Measurements from ENCODE around the gene SLC39A8.

The SLC39A8 gene

DNA sequence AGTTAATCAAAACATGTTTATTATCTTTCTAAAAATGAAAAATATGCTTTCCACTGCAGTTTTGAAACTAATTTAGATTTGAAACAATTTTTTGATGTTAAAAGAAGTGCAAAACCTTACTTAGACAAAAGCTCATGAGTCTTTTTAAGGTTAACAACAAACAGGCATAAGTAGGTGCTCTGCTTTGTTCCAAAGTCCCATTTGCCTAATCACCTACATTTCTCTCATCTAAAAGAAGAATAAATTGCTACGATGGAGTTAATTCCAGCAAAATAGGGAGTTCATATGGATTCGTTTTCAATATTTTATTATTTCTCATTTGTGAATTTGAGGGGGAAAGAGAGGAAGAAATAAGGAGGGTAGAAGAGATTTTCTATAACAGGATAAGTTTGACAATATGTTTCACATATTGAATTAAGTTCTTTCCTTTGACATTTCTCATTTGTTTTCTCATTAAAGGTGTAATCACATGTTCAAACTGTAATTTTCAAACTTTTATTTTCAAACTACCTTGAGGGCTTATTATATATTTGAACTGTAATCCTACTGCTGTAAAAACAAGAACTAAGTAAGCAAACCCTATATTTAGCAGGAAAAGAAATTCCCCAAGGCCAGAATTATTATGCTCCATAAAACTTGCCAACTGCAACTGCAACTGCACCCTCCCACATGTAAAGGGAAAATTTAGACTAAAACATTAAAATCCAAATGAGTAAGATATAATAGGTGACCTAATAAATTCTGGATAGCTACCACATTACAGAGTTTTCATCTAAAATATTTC, 9.6 kb upstream of the SLC39A8 start:
- Histone ChIP-seq H3K27ac (ENCODE audit: low read depth, low read length) (no peak overlapping the region), H3K4me3 (ENCODE audit: low read length) (no peak overlapping the region), H3K4me1 (ENCODE audit: control insufficient read depth, insufficient read depth, low read length) (no peaks in the 10 kb centered on the region), H3K27me3 (ENCODE audit: control insufficient read depth, insufficient read depth, low read length) (no peaks in the 10 kb centered on the region), H3K9ac (ENCODE audit: low read length) (no peak overlapping the region), H3K36me3 (ENCODE audit: control insufficient read depth, insufficient read depth, low read length) (no peaks in the 10 kb centered on the region)

DNA sequence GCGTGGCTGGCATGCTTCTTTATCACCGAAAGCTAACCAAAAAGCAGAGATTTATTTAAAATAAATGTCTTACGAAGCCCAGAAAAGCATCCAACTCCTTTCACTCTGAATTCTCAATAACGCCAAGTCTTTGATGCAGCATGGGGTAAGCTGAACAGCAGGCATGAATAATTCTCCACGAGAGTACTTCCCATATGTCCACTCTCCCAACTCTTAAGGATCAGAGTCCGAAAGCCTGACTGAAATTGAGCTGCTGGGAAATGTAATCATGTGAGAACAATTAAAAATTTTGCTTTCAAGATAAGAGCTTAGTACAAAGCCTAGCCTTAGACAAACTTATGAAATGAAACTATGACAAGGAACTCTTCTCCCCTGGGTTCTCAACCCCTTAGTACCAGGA, 7.5 kb upstream of the SLC39A8 start:
- Histone ChIP-seq H3K36me3 (ENCODE audit: control insufficient read depth, insufficient read depth, low read length) (no peaks in the 10 kb centered on the region), H3K4me3 (ENCODE audit: low read length) (peak overlapping the region; percentile 55), H3K4me1 (ENCODE audit: control insufficient read depth, insufficient read depth, low read length) (no peaks in the 10 kb centered on the region), H3K27ac (ENCODE audit: low read depth, low read length) (no peak overlapping the region), H3K9ac (ENCODE audit: low read length) (no peak overlapping the region), H3K27me3 (ENCODE audit: control insufficient read depth, insufficient read depth, low read length) (no peaks in the 10 kb centered on the region)

DNA sequence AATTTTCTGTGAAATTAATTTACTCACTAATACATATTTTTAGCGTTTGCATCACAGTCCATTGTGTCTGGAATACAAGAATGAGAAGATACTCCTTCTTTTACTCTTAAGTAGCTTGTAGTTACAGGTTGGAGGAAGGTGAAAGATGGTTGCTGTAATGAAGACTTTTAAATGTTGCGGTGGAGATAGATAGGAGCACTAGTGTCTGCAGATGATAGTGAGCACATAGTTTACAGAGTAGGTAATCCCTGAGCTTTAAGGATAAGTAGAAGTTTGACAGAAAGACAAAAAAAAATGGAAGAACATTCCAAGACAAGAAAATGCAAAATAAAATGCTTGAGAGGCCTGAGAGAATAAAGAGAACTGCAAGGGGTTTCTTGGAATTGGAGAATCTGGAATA, 5.4 kb upstream of the SLC39A8 start:
- H3K9ac ChIP-seq (ENCODE audit: low read length), result no peak overlapping the region
- H3K36me3 ChIP-seq (ENCODE audit: control insufficient read depth, insufficient read depth, low read length), result no peaks in the 10 kb centered on the region
- peaks cover 2% of the 10 kb centered on the region for H3K4me1 ChIP-seq (ENCODE audit: control insufficient read depth, insufficient read depth, low read length)
- H3K4me3 ChIP-seq (ENCODE audit: low read length), result no peak overlapping the region
- no peaks in the 10 kb centered on the region for H3K27me3 ChIP-seq (ENCODE audit: control insufficient read depth, insufficient read depth, low read length)
- H3K27ac ChIP-seq (ENCODE audit: low read depth, low read length), result no peak overlapping the region

DNA sequence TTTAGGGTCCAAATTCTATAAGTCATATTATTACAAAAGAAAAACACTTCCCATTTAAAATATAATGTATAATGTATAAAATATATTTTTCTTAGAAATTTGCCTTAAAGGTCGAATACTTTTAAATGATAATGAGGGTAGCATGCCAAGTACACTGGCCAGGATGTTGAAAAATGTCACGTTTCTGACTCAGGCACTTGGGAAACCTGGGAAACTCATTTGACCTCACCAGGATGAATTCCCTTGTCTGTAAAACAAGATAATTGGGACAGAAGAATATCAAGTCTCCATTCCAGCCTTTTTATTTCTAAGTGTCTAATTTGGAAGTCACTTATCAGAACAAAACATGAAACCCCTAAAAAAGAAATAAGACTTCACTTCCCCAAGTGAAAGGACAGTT, 3.4 kb upstream of the SLC39A8 start:
- no peak overlapping the region for H3K27ac ChIP-seq (ENCODE audit: low read depth, low read length)
- no peaks in the 10 kb centered on the region for H3K27me3 ChIP-seq (ENCODE audit: control insufficient read depth, insufficient read depth, low read length)
- H3K9ac ChIP-seq (ENCODE audit: low read length), result no peak overlapping the region
- H3K36me3 ChIP-seq (ENCODE audit: control insufficient read depth, insufficient read depth, low read length), result no peaks in the 10 kb centered on the region
- H3K4me3 ChIP-seq (ENCODE audit: low read length), result no peak overlapping the region
- peaks cover 8% of the 10 kb centered on the region for H3K4me1 ChIP-seq (ENCODE audit: control insufficient read depth, insufficient read depth, low read length)

DNA sequence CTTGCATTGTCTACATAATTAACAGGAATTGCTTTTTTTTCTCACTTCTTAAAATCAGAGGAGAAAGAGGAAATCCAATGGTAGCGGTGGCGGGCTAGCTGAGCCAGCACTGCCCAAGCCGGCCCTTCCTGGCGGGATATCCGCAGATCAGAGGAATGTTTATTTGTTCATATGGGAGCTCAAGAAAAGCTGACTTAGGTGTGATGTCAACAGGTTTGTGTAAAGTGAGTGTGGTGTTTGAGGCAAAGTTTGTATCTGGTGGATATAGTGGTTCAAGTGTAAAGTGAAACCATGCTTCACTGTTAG, 466 bp upstream of the SLC39A8 start:
- H3K9ac ChIP-seq (ENCODE audit: low read length), result peak overlapping the region; percentile 36
- H3K4me3 ChIP-seq (ENCODE audit: low read length), result peak overlapping the region; percentile 79
- no peaks in the 10 kb centered on the region for H3K27me3 ChIP-seq (ENCODE audit: control insufficient read depth, insufficient read depth, low read length)
- H3K4me1 ChIP-seq (ENCODE audit: control insufficient read depth, insufficient read depth, low read length), result peaks cover 8% of the 10 kb centered on the region
- H3K27ac ChIP-seq (ENCODE audit: low read depth, low read length), result no peak overlapping the region
- H3K36me3 ChIP-seq (ENCODE audit: control insufficient read depth, insufficient read depth, low read length), result no peaks in the 10 kb centered on the region

DNA sequence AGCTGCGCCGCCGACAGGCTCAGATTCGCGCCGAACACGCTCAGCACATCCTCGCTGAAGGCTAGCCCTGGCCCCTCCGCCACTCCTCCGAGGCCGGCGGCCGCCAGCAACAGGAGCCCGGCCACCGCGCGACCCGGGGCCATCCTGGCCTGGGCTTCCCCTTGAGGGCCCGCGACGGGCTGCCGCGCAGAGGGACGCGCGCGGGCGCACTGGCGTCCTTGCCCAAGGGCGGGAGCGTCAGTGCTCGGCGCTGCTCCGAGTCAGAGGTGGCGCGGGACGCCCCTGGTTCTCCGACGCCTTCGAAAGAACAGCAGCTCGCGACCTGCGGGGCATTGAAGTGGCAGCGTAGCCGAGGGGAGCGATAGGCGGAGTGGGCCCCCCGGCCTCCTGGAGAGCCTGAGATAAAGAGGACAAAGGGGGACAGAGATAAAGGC, 745 bp downstream of the SLC39A8 start:
- Histone ChIP-seq H3K27me3 (ENCODE audit: control insufficient read depth, insufficient read depth, low read length) (no peaks in the 10 kb centered on the region), H3K4me3 (ENCODE audit: low read length) (peak overlapping the region; percentile 79), H3K9ac (ENCODE audit: low read length) (peak overlapping the region; percentile 50), H3K36me3 (ENCODE audit: control insufficient read depth, insufficient read depth, low read length) (no peaks in the 10 kb centered on the region), H3K27ac (ENCODE audit: low read depth, low read length) (no peak overlapping the region), H3K4me1 (ENCODE audit: control insufficient read depth, insufficient read depth, low read length) (peaks cover 8% of the 10 kb centered on the region)

DNA sequence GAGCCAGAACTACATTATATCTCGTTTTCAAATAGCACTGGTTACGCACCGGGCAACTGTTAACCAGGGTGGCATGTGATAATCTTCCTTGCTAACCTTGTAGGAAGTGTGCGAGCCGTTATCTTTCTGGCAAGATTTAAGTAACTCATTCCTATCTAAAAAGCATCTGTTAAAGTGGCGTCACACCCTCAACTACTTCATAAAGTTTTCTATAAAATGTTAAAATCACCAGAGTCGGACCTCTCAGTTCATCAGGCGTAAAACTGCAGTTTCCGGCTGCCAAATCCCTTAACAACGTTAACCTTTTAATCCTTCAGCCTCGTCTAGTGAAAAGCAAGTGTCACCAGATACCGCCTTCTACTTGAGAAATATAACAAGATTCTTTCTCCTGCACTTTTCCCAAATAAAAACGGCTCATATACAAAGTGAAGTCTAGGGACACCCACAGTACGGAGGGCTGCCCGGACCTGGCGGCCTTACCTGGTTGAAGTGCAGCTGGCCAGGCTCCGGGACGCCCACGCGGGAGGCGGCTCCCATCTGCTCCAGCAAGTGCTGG, 1.2 kb downstream of the SLC39A8 start:
- Histone ChIP-seq H3K27ac (ENCODE audit: low read depth, low read length) (no peak overlapping the region), H3K4me3 (ENCODE audit: low read length) (peak overlapping the region; percentile 79), H3K9ac (ENCODE audit: low read length) (peak overlapping the region; percentile 50), H3K36me3 (ENCODE audit: control insufficient read depth, insufficient read depth, low read length) (no peaks in the 10 kb centered on the region), H3K4me1 (ENCODE audit: control insufficient read depth, insufficient read depth, low read length) (peaks cover 8% of the 10 kb centered on the region), H3K27me3 (ENCODE audit: control insufficient read depth, insufficient read depth, low read length) (no peaks in the 10 kb centered on the region)

DNA sequence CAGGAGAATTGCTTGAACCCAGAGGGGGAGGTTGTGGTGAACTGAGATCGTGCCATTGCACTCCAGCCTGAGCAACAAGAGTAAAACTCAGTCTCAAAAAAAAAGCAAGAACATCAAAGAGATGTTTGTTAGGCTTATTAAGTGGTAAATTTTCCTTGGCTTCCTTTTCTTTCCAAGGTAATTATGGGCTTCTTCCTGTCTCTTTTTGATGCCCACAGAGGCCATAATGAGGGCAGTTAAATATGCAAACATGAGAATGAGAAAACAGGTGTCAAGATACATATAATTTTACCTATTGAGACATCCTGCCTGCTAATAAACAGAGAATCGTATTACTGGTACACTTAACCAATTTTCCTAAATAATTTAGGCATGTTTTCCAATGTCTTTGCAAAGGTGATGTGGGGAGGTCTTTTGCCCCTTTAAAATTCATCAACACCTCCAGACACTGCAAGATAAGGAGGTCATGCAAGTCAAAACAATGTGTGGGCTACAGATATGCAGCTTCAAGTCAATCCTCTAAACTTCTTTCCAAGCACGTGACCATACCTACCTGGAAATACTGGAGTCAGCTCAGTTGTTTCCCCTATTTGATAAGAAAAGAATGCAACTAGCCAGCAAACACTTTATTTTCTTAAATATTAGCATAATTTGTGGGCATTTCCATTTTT, 2.7 kb downstream of the SLC39A8 start:
- Histone ChIP-seq H3K4me1 (ENCODE audit: control insufficient read depth, insufficient read depth, low read length) (peaks cover 8% of the 10 kb centered on the region), H3K27me3 (ENCODE audit: control insufficient read depth, insufficient read depth, low read length) (no peaks in the 10 kb centered on the region), H3K4me3 (ENCODE audit: low read length) (no peak overlapping the region), H3K9ac (ENCODE audit: low read length) (no peak overlapping the region), H3K36me3 (ENCODE audit: control insufficient read depth, insufficient read depth, low read length) (no peaks in the 10 kb centered on the region), H3K27ac (ENCODE audit: low read depth, low read length) (no peak overlapping the region)

DNA sequence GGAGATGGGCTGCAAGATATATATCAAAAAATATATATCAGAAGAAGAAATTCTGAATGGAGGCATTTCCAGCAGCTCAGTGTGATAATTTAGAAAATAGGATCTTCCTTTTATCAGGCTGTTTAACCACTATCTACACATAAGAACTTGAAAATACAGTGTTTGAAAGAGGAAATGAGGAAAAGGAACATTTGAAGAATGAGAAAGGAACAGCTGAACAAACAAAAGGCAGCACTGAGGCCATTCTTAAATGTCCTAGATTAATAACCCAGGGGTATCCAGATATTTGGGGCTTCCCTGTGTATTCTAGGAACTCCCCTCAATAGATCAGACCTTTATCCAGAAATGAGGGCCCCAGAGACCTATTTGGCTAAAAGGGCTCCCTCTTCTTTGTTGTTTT, 4.1 kb downstream of the SLC39A8 start:
- Histone ChIP-seq H3K27ac (ENCODE audit: low read depth, low read length) (no peak overlapping the region), H3K36me3 (ENCODE audit: control insufficient read depth, insufficient read depth, low read length) (no peaks in the 10 kb centered on the region), H3K4me1 (ENCODE audit: control insufficient read depth, insufficient read depth, low read length) (peaks cover 8% of the 10 kb centered on the region), H3K4me3 (ENCODE audit: low read length) (no peak overlapping the region), H3K9ac (ENCODE audit: low read length) (no peak overlapping the region), H3K27me3 (ENCODE audit: control insufficient read depth, insufficient read depth, low read length) (no peaks in the 10 kb centered on the region)

DNA sequence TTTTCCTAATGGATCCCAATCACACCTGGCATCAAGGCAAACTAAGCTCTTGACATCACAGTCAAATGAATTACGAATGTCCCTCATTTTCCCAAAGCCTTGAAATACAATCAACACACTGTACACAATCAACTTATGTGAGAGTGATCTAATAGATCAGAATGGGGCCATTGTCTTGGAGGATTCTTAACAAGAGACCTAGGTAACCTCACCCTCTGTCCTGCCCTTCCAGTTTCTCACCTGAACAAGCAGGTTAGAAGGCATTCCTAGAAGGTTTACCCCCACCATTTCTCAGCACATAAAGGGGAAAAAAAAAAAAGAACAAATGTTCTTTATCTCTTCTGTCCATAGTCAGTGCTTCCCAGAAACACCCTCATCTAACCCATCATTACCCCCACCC, 6.3 kb downstream of the SLC39A8 start:
- no peak overlapping the region for H3K4me3 ChIP-seq (ENCODE audit: low read length)
- peaks cover 3% of the 10 kb centered on the region for H3K4me1 ChIP-seq (ENCODE audit: control insufficient read depth, insufficient read depth, low read length)
- no peaks in the 10 kb centered on the region for H3K36me3 ChIP-seq (ENCODE audit: control insufficient read depth, insufficient read depth, low read length)
- no peak overlapping the region for H3K27ac ChIP-seq (ENCODE audit: low read depth, low read length)
- H3K27me3 ChIP-seq (ENCODE audit: control insufficient read depth, insufficient read depth, low read length), result no peaks in the 10 kb centered on the region
- no peak overlapping the region for H3K9ac ChIP-seq (ENCODE audit: low read length)

DNA sequence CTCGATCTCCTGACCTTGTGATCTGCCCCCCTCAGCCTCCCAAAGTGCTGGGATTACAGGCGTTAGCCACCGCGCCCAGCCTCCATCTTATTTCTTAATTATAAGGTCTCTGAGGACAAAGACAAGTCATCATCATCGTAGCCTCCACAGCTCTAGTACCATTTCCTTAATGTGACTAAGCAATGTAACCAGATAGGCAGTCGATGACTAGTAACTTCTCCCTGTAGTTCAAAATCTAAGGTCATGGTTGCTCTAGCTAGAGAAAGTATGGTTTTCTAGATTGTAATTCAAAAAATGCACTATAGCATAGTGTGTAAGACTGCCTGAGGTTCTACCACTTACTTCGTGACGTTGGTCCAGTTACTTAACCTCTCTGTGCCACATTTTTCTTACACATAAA, 6.9 kb downstream of the SLC39A8 start:
- H3K27ac ChIP-seq (ENCODE audit: low read depth, low read length), result no peak overlapping the region
- no peaks in the 10 kb centered on the region for H3K4me1 ChIP-seq (ENCODE audit: control insufficient read depth, insufficient read depth, low read length)

DNA sequence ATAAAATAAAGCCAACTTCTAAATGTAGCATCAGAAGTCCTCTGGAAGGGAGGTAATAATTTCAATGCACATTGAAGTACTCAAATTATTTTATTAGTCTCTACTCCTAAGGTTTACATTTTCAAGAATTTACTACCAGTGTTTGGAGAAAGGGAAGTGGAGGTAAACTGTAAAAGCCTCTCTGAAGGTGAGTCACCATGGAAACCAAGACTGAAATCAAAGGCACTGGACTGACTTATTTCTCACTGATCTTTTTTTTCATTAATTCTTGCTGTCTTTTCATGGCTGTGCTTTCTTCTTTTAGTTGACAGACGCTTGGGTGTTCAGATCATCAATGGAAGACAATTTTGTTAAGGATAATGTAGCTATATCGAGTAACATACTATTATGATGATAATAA, 9.7 kb downstream of the SLC39A8 start:
- H3K27ac ChIP-seq (ENCODE audit: low read depth, low read length), result no peak overlapping the region
- no peak overlapping the region for H3K4me3 ChIP-seq (ENCODE audit: low read length)
- H3K9ac ChIP-seq (ENCODE audit: low read length), result no peak overlapping the region
- no peaks in the 10 kb centered on the region for H3K27me3 ChIP-seq (ENCODE audit: control insufficient read depth, insufficient read depth, low read length)
- no peaks in the 10 kb centered on the region for H3K36me3 ChIP-seq (ENCODE audit: control insufficient read depth, insufficient read depth, low read length)
- no peaks in the 10 kb centered on the region for H3K4me1 ChIP-seq (ENCODE audit: control insufficient read depth, insufficient read depth, low read length)

More for the DNA sequence above, 6.9 kb downstream of the SLC39A8 start:
- no peaks in the 10 kb centered on the region for H3K36me3 ChIP-seq (ENCODE audit: control insufficient read depth, insufficient read depth, low read length)
- H3K9ac ChIP-seq (ENCODE audit: low read length), result no peak overlapping the region
- H3K4me3 ChIP-seq (ENCODE audit: low read length), result no peak overlapping the region
- no peaks in the 10 kb centered on the region for H3K27me3 ChIP-seq (ENCODE audit: control insufficient read depth, insufficient read depth, low read length)

DNA sequence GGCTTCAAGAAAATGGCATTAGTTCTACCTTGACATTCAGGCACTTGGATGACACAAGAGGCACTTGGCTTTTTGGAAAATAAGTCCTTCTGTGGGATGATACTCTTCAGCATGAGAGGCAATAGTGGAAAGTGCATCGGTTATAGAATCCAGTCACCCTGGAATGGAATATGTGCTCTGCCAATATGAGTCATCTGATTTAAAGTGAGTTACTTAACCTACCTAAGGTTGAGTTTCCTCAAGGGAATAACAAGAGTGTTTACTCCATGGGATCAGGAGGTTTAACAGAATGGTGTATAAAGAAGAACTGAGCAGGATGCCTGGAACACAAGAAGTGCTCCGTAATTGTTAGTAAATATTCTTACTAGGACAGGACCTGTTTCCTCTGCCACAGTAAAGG, 10.7 kb downstream of the SLC39A8 start:
- Histone ChIP-seq H3K4me3 (ENCODE audit: low read length) (no peak overlapping the region), H3K4me1 (ENCODE audit: control insufficient read depth, insufficient read depth, low read length) (no peaks in the 10 kb centered on the region), H3K27me3 (ENCODE audit: control insufficient read depth, insufficient read depth, low read length) (no peaks in the 10 kb centered on the region), H3K36me3 (ENCODE audit: control insufficient read depth, insufficient read depth, low read length) (no peaks in the 10 kb centered on the region), H3K9ac (ENCODE audit: low read length) (no peak overlapping the region), H3K27ac (ENCODE audit: low read depth, low read length) (no peak overlapping the region)

All from rectal smooth muscle tissue (tissue), 1 donor.